Suppressor macrophage treated with lipopolysaccharide for 1 hour (primary cell): ENCODE measurements around the gene DIPK1B.

ENCODE experiments used
- DNase-seq, 3 donors: peaks; one replicate each; pipeline ENCODE4 v3.0.0-alpha.2; 2020 to 2022

The DIPK1B gene

DNA sequence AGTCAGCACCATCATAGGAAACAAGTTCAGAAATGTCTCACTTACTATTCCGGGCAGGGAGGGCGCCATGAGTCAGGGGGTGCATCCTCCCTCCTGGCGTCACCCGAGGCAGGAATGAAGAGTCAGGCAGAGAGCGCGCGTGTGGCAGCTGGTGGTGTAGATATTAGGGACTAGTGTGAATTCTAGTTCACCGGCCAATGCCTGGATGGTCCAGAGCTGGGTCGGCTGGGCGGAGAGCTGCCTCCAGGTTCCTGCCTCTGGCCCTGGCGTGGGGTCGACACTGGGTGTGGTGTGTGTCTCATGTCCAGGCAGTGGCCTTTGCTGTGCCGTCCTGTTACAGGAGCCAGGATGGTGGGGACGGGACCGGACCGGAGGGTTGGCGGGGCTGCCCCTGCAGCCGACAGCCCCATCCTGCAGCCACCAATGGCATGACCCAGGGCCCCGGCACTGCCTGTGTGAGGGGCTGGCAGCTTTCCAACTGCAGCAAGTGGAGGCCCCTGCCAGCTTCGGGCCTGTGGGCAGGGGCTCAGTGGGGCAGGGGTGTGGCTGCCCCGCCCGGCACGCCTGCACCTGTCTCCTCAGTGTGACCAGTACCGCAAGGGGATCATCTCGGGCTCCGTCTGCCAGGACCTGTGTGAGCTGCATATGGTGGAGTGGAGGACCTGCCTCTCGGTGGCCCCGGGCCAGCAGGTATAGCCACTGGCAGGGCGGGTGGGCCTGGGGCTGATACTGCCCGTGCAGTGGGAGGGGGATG is 9.1 kb downstream of the DIPK1B start:
- DNase-seq: peak; percentile 37 to 53 (median 51)

DNA sequence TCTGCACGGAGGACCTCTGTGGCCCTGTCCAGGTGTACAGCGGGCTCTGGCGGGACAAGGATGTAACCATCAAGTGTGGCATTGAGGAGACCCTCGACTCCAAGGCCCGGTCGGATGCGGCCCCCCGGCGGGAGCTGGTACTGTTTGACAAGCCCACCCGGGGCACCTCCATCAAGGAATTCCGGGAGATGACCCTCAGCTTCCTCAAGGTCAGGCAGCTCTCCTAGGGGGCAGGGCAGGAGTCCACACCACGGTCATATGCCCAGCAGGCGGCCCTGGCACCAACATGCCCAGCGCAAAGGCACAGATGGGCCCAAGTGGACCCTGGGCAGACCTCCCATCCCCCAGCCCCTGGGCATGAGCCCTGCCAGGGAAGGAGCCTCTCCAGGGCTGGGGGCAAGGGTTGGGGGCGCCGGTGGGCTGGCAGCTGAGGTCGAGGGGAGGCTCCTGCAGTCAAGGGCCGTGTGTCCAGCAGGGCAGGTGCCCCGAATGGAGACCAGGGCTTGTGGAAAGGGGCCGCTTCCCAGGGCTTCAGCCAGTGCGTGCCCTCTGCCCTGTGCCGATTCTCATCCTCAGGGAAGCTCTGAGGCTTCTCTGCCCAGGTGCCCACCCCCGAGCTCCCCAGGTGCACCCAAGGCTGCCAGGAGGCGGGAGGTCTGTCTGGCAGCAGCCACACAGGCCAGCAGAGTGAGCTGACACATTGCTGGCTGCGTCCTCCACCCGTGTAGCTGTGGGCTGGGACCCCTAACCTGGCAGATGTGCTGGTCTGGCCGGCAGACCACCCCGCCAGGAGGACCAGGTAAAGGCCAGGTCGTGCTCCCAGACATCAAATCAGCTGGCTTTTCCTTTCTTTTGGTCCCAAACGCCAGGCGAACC is 10.0 kb downstream of the DIPK1B start:
- no peak for DNase-seq

DNA sequence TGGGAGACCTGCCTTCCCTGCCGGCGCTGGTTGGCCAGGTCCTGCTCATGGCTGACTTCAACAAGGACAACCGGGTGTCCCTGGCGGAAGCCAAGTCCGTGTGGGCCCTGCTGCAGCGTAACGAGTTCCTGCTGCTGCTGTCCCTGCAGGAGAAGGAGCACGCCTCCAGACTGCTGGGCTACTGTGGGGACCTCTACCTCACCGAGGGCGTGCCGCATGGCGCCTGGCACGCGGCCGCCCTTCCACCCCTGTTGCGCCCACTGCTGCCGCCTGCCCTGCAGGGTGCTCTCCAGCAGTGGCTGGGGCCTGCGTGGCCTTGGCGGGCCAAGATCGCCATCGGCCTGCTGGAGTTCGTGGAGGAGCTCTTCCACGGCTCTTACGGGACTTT is 10.6 kb downstream of the DIPK1B start:
- no peak for DNase-seq

DNA sequence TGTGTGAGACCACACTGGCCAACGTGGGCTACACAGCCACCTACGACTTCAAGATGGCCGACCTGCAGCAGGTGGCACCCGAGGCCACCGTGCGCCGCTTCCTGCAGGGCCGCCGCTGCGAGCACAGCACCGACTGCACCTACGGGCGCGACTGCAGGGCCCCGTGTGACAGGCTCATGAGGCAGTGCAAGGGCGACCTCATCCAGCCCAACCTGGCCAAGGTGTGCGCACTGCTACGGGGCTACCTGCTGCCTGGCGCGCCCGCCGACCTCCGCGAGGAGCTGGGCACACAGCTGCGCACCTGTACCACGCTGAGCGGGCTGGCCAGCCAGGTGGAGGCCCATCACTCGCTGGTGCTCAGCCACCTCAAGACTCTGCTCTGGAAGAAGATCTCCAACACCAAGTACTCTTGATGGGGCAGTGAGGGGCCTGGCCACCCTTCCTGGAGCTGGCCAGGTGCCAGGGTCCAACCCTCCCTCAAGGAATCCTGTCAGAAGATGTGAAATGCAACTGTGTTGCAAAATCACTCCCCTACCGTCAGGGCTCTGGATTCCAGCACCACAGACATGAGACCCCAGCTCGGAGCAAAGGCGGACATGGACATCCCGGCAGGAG is 11.1 kb downstream of the DIPK1B start:
- DNase-seq: no peak

DNA sequence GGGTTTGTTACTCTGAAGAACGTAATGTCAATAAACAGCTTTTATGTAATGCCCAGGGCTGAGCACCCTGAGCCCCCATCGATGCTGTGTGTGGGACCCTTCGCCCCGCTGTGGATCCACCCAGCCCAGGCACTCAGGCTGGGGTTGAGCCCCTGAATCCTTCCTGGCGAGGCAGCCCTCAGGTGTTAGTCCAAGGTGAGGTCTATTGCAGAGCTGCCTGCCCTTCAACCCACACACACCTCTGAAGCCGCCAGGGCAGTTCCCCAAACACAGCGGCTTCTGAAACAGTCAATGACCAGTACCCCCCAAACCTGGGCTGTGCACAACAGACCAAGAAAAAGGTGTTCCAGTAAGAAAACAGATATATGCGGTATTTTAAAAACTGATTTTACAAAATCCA is 11.6 kb downstream of the DIPK1B start:
- no peak for DNase-seq

DNA sequence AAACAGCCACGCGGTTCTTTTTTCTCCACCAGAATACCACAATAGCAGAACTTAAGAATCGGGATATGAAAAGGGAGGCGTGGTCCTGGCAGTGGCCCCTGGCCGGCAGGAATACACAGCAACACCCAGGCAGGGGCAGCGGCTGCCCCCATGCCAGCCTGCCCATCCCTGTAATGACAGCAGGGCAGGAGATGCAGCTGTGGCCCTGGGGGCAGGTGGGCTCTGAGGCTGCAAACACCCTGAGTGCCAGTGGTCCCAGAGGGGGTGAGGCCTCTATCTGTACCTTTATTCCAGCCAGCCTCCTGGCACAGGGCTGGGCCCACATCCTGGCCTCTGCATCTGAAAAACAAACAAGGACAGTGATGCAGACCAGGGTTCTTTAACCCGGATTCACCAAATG is 12.4 kb downstream of the DIPK1B start:
- no peak for DNase-seq

DNA sequence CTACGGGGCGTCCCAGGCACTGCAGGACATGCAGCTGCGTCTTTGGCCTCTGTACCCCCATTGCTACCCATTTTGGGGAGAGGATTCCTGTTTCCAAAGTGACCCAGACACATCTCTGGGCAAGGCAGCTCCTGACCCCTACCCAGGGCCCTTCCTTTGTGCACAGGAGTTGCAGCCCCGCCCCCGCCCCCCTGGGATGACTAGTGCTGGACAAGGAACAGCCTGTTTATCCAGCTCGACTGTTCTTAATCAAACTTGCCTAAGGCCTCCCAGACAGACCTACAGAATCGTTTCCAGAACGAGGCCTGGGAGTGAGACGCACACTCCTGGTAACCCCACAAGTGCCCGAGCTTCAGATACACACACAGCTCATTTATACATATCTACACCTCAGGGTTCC is 13.2 kb downstream of the DIPK1B start:
- DNase-seq: no peak

DNA sequence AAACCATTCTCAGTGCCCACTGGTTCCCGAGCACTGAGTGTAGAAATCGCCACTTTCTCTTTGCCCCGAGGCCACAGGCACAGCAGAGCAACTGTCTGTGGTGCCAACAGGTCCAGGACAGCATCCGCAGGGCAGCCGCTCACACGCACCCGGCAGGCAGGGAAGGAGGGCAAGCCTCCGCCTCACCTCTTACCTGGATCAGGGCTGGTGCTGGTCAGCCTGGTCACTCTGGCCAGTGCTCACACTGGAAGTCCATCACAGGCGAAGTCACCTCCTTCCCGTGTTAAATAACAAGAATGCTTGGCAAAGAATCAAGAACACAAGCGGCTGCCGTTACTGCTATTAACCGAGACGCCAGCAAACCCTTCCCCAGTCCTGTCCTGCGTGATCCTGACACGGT is 13.7 kb downstream of the DIPK1B start:
- DNase-seq: no peak

DNA sequence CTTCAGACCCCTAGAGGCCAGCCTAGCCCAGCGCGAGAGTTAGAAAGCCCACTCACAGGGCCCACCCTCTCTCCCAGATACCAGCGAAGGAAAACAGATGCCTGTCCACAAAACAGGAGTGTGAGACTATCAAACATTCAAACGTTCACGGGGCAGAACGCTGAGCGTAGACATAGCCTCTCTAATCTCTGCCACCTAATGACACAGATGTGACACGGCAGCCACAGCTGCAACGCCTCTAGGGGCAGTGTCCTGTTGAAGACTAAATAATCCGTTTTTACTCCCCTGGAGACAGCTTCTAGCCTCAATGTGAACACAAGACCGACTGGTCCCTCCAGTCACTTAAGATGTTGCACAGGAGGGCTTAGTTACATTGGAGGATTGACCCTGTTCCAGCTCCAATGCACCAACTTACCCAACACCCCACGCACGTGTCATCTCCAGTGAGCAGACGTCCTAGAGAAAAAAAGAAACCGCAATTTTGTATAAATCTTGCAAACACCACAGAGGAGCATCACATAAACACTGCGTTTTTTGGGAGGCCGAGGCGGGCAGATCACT is 14.3 kb downstream of the DIPK1B start:
- peak; percentile 60 to 65 (median 60) for DNase-seq

DNA sequence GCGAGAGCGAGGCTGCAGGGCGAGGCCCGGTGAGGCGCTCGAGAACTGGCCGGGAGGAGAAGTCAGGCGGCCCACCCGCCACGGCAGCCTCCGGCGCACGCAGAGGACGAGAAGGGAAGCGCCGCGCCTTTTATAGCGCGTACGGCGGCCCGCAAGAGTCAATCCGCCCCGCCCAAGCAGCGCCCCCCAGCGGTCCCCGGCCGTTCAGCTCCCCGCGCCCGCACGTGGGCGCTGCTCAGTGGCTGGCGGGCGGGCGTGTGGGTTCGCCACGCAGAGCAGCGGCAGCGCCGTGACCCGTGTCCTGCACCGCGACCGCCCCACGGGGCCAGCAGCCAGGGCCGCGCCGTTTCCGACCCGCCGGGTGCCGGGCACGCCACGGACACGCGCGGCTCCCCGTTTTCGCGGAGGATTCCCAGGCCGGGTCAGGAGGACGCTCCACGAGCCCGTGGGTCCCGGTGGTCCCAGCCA is 15.7 kb downstream of the DIPK1B start:
- DNase-seq: peak; percentile 90 to 98 (median 97)

DNA sequence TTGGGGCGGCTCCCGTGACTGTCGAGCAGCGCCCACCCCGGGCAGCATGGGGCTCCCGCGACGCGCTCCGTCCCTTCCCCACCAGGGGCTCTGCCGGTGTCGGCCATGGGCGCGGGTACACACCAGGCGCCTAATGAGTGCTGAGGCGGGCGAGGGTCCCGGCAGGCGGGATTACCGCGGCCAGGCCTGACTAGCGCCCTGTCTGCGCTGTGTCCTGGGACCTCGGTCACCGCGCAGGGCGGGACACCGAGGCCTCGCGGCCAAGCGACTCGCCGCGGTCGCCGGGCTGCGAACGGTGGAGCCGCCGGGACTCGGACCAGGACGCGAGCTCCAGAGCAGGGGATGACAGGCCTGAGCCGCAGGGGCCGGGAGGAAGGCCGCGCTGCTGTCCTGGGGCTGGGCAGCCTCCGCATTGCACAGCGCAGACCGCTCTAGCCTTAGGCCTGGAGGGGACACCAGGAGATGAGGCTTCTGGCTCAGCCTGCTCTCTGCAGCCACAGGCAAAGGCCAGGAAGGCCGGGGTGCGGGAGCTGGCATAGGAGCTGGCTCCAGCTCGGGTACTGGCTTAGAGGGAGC is 16.3 kb downstream of the DIPK1B start:
- peak; percentile 38 to 56 (median 40) for DNase-seq

DNA sequence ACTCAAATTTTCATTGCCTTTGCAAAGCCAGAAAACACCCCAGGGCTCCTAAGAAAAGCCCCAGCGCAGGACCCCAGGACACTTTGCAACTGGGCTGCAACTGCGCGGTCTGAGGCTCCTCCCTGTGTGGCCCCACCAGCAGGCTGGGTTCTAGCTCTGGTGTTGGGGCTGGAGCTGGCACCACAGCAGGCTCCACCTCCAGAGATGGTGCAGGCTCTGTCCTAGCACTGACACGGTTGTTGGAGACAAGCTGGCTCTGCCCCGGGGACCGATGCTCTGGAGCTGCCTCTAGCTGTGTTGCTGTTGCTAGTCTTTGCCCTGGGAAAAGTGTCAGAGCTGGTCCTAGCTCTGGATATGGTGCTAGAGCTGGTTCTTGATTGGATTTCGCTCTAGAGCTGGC is 16.8 kb downstream of the DIPK1B start:
- no peak for DNase-seq

DNA sequence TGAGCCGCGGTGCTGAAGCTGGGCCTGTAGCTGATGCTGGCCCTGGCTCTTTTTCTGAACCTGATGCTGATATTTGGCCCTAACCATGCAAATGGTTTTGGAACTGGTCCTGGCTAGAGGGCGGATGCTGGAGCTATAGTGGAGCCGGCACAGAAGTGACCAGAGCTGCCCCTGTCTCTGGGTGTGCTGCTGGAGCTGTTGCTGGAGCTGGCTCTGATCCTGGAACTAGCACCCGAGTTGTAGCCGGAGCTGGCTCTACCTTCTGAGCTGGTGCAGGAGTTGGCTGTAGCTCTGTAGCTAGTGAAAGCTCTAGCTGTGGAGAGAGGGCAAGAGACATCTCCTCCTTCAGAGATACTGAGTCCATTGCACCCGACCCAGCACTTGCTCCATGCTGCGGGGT is 17.6 kb downstream of the DIPK1B start:
- no peak for DNase-seq

DNA sequence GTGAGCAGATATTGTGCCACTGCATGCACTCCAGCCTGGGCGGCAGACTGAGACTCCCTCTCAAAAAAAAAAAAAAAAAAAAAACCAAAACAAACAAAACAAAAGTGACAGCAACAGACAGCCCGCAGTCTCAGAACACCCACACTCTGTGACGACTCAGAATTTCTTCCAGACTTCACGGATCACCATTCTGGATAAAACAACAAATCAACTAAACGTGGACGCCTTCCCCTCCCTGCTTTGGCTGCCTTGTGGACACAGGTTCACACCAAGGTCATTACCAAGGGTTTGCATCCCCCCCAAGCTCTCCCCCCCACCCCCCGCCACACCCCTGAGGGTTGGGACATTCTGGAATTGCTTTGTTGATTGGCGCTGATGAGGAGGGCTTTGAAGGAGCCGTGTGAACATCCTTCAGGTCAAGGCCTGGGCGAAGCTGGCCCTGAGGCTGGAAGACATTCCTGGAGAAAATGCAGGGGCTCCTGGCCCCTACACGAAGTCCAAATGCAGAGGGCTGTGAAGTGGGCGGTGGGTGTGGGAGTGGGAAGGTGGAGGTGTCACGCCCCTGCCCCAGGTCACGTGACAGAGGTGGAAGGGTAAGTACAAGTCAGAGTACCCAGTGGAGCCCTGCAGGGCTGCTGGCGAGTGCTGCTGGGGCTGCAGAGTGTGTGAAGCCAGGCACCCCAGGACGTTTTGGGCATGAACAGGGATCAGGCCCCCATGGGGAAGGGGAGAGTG is 20.2 kb downstream of the DIPK1B start:
- no peak for DNase-seq

DNA sequence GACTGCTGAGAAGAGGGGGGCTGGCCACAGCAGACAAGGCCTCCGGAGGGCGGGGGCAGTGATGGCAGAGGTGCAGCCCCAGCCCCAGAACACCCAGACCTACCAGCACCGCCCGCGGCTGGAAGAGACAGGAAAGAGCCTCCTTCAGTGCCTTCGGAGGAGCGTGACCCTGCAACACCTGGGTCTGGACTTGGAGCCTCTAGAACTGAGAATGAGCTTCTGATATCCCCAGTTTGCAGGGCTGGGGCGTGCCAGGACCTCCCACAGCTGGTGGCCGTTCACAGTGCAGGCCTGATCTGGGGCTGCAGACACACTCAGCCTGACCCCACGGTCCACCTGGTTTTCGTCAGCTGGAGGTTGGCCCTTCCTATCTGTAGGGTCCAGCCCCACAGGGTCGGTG is 21.2 kb downstream of the DIPK1B start:
- no peak for DNase-seq

DNA sequence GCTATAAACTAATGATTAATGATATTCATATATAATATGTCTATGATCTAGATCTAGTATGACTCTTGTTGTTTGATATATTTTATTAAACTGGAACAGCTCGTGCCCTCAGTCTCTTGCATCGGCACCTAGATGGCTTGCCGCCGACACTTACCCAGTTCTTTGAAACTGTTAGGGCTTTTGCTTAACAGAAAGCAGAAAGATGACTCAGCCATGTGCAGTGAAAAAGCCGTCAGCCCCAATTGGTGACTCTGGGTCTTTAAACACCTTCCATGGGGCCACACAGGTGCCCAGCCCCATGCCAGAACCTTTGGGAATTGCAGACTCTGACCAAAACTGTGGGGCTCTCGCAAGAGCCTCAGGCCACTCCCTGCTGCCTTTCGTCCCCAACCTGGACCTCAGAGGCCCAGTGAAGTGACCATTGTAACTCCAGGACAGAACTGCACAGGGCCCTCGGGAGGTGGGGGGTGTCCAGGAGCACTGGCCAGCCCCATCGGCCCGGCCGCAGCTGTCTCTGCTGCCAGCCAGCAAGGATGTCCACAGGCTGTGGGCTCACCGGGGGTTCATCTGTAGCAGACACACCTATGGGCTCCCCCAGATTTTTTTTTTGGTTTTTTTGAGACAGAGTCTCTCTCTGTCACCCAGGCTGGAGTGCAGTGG is 22.6 kb downstream of the DIPK1B start:
- DNase-seq: no peak

DNA sequence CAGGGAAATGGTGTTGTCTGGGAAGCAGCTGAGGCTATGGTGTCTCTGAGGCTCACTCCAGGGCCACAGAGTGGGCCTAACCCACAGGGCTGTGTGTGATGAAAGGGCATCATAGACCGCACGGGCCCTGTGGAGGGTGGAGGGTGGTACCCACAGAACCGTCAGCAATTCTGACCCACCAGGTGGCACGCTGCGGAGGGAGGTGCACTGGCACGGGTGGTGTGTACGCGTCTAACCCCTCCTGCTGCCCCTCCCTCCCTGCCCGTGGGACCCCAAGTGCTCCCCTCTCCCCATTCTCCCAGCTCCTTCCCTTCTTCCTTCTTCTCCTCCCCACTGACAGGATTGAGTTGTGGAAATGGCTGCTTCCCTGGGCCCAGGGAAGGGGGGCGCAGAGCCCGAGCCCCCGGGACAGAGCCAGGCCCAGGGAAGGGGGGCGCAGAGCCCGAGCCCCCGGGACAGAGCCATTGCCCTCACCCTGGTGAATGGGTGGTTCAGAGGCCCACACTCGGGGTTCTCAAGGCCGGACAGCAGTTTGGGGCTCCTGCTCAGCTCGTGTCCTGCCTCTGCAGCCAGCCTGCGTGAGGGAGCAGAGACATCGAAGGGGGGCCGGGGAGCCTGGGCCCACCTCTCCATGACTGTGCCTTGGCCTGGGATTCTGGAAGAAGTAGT is 23.6 kb downstream of the DIPK1B start:
- DNase-seq: no peak

DNA sequence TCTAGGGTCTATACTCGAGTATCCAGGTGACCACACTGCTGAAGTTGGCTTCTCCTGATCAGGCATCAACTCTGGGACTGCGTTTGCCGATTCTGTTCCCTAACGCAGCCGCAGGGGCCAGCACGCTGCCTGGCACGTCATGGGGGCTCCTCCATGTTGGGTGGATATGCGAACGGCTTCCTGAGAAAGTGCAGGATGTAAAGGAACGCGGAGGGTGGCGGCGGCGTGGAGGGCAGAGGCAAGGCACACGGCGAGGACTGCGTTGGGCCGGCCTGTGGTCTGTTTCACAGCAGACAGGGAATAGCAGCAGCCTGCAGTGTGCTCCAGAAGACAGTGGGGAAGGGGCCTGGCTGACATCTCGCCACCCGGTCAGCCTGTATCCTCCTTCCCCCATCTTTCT is 26.6 kb downstream of the DIPK1B start:
- DNase-seq: no peak

DNA sequence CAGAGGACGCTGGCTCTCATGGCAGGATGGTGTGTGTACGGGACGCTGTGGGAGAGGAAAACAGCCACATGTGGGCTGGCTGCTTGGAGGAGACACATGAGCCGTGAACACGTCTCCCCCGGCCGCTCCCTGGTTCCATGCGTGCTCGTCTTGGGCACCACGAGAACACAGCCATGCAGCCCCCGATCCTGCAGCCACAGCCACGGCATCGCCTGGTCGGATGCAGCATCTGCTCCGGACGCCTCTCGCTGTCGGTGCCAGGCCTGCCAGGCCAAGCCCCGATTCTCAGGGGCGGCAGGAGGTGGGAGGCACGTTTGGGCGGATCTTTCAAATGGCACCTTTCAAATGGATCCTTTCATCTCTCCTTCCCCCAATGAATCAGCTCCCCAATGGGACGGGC is 27.1 kb downstream of the DIPK1B start:
- DNase-seq: no peak

DNA sequence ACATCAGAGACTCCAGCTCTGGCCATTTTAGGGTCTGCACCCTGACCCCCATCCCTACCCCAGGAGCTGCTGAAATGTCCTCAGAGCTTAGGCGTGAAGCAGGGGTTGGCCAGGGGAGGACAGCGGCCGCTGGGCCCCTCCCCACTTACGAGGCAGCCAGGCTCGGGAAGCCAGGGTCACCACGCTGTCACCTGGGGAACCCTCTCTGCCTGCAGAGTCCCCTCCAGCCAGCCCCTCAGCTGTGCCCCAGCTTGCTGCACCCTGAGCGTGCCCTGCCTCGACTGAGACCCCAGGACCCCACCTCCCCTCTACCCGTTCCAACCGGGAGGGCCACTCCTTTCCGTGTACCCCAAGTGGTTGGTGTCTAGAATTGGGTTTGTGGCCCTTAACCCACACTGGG is 27.7 kb downstream of the DIPK1B start:
- DNase-seq: no peak

DNA sequence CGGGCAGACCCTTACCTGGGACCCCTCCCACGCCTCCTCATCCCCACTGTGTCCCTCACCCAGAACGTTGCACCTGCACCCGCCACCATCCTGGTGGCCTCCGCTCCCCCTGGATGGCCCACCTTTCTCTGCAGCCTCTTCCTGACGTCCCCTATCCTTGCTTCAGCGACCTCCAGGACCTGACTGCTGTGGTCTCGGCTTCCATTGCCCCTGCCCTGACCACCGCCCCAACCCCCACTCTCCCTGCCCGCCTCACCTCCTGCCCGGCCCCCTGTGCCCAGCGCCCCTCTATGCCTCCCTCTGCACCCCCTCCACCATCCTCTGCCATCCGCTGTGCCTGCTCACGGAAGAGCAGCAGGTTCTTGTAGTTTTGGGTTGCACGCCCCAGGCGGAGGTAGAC is 28.1 kb downstream of the DIPK1B start:
- DNase-seq: no peak
